Tibial nerve (tissue), 4 donors: Measurements from ENCODE around the gene STMN3.

Experiments used
- CTCF ChIP-seq, 5 experiments: fragments of 200-600 bp in 3 of 5; fragments of 450-650 bp in 2 of 5; sonication (generic) in 3 of 5; IDR thresholded peaks; one replicate each; pipeline ENCODE4 v1.5.1; 2016 to 2019; ENCODE audit warnings: antibody characterized with exemption in 5 of 5, mild to moderate bottlenecking in 3 of 5, moderate library complexity in 2 of 5
- EP300 ChIP-seq, 2 donors: sonication (generic); formaldehyde crosslinking; IDR thresholded peaks; one replicate each; pipeline ENCODE4 v1.6.1; 2017; ENCODE audit warnings: antibody characterized with exemption in 2 of 2, mild to moderate bottlenecking in 1 of 2
- POLR2A ChIP-seq, 2 donors: fragments of 450-650 bp; IDR thresholded peaks; one replicate each; pipeline ENCODE4 v1.6.1; 2017; ENCODE audit warnings: antibody characterized with exemption in 2 of 2, mild to moderate bottlenecking in 2 of 2, moderate library complexity in 2 of 2

DNA sequence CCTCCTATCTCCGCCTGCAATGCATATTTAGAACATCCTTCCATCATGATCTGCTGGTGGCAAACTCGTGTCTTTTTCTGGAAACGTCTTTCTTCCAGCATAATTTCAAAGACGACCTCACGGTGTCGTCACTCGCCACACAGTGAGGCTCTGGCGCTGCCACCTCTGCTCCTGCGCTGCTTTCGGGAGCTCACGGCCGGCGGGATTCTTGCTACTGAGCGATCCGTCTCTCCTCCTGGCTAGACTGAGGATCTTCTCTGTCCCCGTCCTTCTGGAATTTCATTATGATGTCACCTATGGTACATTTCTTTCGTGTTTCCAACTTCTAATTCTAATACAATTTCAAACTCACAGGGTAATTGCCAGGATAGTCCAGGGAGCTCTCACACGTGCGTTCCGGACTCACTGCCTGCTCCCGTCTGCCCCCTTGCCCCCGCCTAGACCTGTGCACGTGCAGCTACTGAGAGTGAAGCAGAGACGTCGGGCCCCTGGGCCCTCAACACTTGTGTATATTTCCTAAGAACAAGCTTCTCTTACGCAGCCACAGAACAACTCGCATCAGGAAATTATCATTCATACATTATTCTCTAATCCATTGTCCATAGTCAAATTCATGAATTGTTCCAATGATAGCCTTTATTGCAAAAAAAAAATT lies 53.7 kb downstream of the STMN3 start:
- TF ChIP-seq CTCF (IDR thresholded peaks at IDR 0.05) (no peak), EP300 (IDR thresholded peaks at IDR 0.05) (no peak), POLR2A (IDR thresholded peaks at IDR 0.05) (no peak)
